ENCODE measurements around the gene PCP4. TPM values are rescaled to one million over a fixed set of nuclear protein-coding genes. Genes with fewer than 3 reads are reported as not detected.

PCP4 gene
- total RNA-seq, 2 donors from 2014 or later = not detected

DNA sequence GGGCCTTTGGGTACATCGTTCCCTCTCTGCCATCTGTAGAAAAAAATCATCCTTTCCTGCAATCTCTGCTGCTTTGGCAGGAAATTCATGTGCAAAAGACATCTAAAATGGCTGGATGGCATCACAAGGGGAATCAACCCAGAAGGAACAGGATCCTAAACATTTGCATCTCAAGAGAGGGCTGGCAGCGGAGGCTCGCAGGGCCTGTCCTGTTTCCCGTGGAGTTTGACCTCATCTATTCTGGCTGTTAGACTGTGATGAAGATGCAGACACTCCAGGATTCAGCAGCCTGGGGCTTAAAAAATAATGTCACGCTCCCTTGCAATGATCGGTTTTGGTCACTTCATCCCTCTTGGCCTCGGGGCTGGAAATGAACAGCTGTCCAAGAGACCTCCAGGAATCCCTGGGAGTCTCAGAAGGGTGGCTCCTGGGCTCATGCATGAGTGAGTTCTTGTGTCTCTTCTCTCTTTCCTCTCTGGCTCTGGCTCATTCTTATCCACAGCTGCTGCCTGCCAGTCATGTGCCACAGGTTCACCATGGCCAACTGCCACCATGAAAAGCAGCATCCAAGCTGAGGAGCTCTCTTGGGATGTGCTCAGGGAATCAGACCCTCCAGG lies 16.1 kb upstream of the PCP4 start:
- no peak for ATAC-seq (replicated peaks)
- Mint-ChIP-seq H3K9me3 (peaks cover 11% of the 10 kb centered on the region), H3K27me3 (no peaks in the 10 kb centered on the region), H3K4me1 (no peaks in the 10 kb centered on the region), H3K36me3 (ENCODE audit: low read depth) (no peaks in the 10 kb centered on the region), H3K27ac (no peak overlapping the region), H3K4me3 (no peak overlapping the region)

DNA sequence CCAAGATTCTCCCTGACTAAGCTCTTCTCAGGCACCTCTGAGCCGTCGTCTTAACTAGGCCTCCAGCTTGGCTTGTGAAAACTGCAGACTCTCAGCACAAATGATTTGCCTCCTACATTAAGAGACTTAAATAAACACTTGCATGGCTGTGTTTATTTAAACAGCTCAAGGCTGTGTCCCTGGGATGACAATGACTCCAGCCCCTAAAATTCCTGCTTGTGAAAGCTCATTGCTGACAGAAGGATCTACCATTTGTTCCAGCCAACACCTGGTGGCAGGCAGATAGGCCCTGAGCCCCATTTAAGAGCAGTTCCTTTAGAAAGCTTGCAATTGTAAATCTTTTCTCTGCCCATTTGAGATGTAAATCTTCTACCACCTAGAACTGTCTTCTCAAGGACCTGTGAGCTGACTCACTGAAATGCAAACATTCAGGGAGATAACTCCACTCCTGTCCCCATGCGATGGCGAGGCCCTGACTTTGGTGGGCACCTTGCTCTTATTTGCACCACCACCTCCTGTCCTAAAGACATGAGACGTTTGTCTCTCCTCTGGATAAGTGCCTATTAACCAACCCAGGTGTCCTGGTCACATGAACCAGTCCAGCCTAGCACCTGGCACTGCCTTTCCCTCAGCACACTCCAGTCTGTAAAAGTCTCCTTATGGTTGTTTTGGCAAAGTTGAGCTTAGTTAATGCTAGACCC lies 15.1 kb upstream of the PCP4 start:
- ATAC-seq (replicated peaks) = no peak
- H3K4me3 Mint-ChIP-seq = no peak overlapping the region
- H3K9me3 Mint-ChIP-seq = peaks cover 15% of the 10 kb centered on the region
- no peaks in the 10 kb centered on the region for H3K4me1 Mint-ChIP-seq
- H3K27me3 Mint-ChIP-seq = no peaks in the 10 kb centered on the region
- no peak overlapping the region for H3K27ac Mint-ChIP-seq
- H3K36me3 Mint-ChIP-seq (ENCODE audit: low read depth) = no peaks in the 10 kb centered on the region

DNA sequence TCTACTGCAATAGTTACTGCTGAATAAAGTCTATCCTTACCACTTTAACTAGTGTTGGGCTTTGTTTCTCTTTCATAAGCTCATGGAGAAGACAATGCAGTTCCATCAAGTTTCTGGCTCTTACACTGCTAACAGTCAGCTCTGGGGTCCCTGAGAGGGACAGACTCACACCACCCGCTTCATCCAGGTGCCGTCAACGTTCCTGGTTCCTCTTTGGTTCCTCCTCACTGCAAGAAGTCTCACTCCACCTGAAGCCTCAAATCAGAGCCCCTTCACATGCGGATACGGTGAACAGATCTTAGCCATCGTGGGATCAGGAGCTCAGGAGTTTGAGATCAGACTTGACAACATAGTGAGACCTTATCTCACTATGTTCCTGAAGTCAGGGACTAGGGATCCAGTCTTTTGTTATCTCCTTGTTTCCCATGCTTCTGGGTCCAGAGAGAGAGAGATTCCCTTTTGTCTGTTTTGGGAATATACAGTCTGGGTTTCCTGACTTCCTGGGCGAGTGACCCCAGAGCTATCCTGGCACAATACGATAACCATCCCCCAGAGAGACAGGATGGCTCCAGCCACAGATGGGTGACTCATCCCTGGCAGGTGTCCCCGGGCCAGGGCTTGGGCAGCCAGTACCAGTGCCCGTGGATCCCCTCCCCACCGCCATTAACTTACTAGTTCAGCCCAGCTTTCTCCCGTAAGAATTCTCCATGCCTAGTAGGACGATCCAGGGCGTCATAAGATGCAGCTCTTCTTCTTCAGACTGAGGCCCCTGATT lies 14.3 kb upstream of the PCP4 start:
- Mint-ChIP-seq H3K9me3 (peaks cover 19% of the 10 kb centered on the region), H3K4me1 (no peaks in the 10 kb centered on the region), H3K4me3 (no peak overlapping the region), H3K27me3 (no peaks in the 10 kb centered on the region), H3K27ac (no peak overlapping the region), H3K36me3 (ENCODE audit: low read depth) (no peaks in the 10 kb centered on the region)
- no peak for ATAC-seq (replicated peaks)

DNA sequence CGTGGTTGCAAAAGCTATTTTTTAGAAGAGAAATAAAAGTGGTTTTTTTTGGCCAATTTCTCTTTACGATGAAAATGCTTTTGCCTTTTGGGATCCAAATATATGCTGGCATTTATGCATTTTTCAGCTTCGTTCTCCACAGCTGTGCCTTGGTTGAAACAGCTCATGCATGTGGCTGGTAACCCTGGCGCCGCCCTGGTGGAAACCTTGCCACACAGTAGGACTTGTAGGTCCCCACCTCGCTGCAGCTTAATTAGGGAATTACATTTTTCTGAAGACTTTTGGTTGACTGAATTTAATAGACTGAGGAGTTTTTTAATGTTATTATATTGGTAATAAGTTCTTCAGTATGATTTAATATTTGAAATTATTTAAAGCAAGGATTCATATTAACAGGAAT lies 12.7 kb upstream of the PCP4 start:
- Mint-ChIP-seq H3K9me3 (peaks cover 19% of the 10 kb centered on the region), H3K36me3 (ENCODE audit: low read depth) (no peaks in the 10 kb centered on the region), H3K4me3 (no peak overlapping the region), H3K4me1 (no peaks in the 10 kb centered on the region), H3K27me3 (no peaks in the 10 kb centered on the region), H3K27ac (no peak overlapping the region)
- no peak for ATAC-seq (replicated peaks)

DNA sequence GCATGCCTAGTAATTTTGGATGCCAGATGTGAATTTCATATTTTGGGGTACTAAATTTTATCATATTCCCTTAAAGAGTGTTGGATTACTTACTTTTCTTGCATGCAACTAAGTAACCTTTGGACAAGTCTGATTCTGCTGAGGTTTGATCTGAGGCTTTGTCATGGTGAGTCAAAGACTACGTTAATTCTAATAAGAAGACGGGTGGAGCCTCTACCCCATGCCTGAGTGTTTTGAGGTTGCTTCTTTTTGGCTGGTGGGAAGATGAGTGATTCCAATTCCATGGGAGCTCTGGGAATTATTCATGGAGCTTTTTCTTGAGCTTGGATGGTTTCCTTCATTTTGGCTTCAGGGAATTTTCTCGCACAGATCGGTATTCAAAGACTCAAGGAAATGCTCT lies 11.6 kb upstream of the PCP4 start:
- no peaks in the 10 kb centered on the region for H3K27me3 Mint-ChIP-seq
- no peak for ATAC-seq (replicated peaks)
- H3K27ac Mint-ChIP-seq = no peak overlapping the region
- H3K36me3 Mint-ChIP-seq (ENCODE audit: low read depth) = no peaks in the 10 kb centered on the region
- no peaks in the 10 kb centered on the region for H3K4me1 Mint-ChIP-seq
- H3K9me3 Mint-ChIP-seq = peaks cover 19% of the 10 kb centered on the region
- H3K4me3 Mint-ChIP-seq = no peak overlapping the region

DNA sequence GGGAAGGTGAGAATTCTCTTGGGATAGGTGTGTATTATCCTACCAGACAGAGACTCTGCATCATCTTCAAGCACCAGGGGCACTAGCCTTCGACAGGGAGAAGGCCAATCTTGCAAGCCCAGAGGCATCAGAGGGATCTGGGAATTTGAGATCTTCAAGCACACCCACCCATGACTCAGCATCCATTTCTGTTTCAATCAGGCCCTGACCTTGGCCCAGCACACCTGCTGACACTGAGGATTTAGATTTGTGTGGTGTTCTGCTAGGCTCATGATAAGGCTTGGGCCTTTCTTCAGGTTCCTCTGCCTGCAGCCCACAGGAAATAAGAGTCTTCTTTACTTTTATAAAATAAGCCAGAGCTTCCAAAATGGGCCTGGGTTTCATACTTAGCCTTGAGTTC lies 6.6 kb upstream of the PCP4 start:
- H3K4me3 Mint-ChIP-seq = no peak overlapping the region
- no peaks in the 10 kb centered on the region for H3K36me3 Mint-ChIP-seq (ENCODE audit: low read depth)
- no peak overlapping the region for H3K27ac Mint-ChIP-seq
- no peaks in the 10 kb centered on the region for H3K4me1 Mint-ChIP-seq
- no peaks in the 10 kb centered on the region for H3K27me3 Mint-ChIP-seq
- no peak for ATAC-seq (replicated peaks)
- H3K9me3 Mint-ChIP-seq = peaks cover 9% of the 10 kb centered on the region

DNA sequence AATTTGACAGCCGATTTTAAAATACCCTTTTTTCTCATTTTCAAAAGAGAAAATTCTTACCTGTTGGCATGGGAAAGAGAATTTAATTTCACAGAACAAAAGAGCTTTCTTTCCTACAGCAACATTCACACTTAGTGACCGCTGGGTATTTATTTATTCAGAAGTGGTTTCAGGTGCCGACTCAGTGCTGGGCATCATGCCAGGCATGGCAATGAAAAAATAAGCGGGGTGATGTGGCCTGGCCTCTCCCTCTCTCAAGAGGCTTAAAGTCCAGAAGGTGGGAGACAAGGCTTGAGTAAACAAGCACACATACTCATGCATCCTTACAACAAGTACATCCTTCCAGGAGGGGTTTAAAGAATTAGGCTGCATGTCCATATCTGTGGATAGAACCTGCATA lies 4.1 kb upstream of the PCP4 start:
- no peaks in the 10 kb centered on the region for H3K36me3 Mint-ChIP-seq (ENCODE audit: low read depth)
- no peak overlapping the region for H3K27ac Mint-ChIP-seq
- no peaks in the 10 kb centered on the region for H3K4me1 Mint-ChIP-seq
- peaks cover 7% of the 10 kb centered on the region for H3K27me3 Mint-ChIP-seq
- H3K4me3 Mint-ChIP-seq = no peak overlapping the region
- no peak for ATAC-seq (replicated peaks)
- no peaks in the 10 kb centered on the region for H3K9me3 Mint-ChIP-seq

DNA sequence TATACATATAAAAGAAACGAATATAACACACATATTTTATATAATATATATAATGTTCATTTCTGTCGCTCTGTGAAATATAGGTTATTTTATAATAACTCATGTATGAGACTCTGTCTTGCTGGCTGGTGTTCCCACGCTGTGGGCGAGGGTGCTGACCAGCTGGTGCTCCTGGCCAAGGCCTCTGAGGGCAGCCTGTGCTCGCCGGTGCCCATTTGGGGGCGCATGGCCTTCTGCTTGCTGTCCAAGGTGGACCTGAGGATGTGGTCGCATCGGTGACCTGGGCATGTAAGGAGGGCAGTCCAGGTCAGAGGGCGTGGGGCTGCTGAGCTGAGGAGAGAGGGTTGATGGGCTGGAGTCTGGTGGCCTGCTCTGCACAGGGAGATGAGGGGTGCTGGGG lies 1.1 kb upstream of the PCP4 start:
- no peaks in the 10 kb centered on the region for H3K4me1 Mint-ChIP-seq
- H3K36me3 Mint-ChIP-seq (ENCODE audit: low read depth) = no peaks in the 10 kb centered on the region
- H3K27me3 Mint-ChIP-seq = peaks cover 7% of the 10 kb centered on the region
- H3K4me3 Mint-ChIP-seq = no peak overlapping the region
- ATAC-seq (replicated peaks) = no peak
- H3K27ac Mint-ChIP-seq = no peak overlapping the region
- no peaks in the 10 kb centered on the region for H3K9me3 Mint-ChIP-seq

DNA sequence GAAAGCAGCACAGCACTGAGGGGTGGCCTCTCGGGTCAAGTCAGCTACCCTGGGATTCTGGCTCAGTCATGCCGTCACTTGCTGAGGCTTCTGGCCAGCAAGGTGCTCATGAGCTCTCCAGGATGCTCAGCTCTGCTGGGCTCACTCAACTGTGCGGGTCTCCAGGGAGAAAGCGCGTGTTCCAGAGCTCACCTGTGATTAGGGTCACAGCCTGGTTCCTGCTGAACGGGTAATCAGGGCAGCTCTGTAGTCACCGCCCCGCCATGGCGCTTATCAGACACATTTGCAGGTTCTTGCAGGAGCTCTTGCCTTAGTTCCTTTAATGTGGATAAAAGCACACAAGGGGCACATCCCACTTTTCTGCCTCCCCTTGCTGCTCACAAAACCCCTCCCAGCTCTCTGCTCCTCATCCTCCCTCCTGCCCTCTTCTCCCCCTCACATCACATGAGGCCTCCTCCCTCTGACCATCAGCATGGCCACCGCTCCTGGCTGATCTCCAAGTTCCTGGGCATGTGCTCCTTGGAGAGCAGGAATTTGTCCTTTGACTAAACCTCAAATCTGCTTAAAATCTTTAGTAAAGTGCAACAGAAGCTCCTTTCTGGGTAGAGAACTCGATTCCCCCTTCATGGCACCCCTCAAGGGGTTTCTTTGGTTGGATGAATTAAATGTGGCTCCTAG lies 2.0 kb downstream of the PCP4 start:
- Mint-ChIP-seq H3K27ac (no peak overlapping the region), H3K4me1 (no peaks in the 10 kb centered on the region), H3K4me3 (no peak overlapping the region), H3K36me3 (ENCODE audit: low read depth) (no peaks in the 10 kb centered on the region), H3K27me3 (peaks cover 7% of the 10 kb centered on the region), H3K9me3 (no peaks in the 10 kb centered on the region)
- ATAC-seq (replicated peaks) = no peak

DNA sequence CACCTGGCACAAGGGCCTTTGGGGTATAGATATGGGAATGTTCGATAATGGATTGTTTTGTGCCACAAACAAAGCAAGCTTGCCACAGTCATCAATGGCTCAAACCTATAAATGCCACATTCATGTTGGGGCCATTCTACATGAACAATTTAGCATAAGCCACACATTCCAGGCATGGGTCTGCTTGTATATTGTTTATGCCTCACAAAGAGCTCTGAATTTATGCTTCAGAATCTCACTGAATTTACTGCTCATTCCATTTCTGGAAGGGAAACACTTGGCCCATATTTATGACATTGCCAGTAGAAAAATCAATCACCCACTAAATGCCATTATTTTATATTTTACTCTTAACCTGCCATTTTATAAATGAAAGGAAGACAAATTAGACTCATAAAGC lies 6.4 kb downstream of the PCP4 start:
- H3K27me3 Mint-ChIP-seq = no peaks in the 10 kb centered on the region
- H3K27ac Mint-ChIP-seq = no peak overlapping the region
- no peaks in the 10 kb centered on the region for H3K4me1 Mint-ChIP-seq
- ATAC-seq (replicated peaks) = no peak
- H3K36me3 Mint-ChIP-seq (ENCODE audit: low read depth) = no peaks in the 10 kb centered on the region
- peaks cover 5% of the 10 kb centered on the region for H3K9me3 Mint-ChIP-seq
- no peak overlapping the region for H3K4me3 Mint-ChIP-seq

DNA sequence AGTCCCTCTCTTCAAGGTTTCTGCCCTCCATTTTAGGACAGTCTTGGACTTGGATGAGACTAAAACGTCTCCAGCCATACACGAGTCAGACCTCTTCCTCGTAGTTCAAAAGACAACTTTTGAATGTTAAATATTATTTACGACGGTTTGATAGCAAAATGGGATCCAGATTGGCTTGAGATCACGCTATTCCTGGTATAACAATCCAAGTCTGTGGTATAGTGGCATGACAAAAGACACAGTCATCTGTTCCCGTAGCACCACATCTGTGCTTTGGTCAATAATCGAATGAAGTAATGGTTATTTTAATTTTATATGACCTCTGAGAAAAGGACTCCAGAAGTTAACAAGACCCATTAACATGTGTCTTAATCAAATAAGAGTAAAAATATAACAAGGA lies 7.0 kb downstream of the PCP4 start:
- Mint-ChIP-seq H3K4me3 (no peak overlapping the region), H3K27me3 (no peaks in the 10 kb centered on the region), H3K27ac (no peak overlapping the region), H3K4me1 (no peaks in the 10 kb centered on the region), H3K9me3 (peaks cover 5% of the 10 kb centered on the region), H3K36me3 (ENCODE audit: low read depth) (no peaks in the 10 kb centered on the region)
- ATAC-seq (replicated peaks) = no peak

DNA sequence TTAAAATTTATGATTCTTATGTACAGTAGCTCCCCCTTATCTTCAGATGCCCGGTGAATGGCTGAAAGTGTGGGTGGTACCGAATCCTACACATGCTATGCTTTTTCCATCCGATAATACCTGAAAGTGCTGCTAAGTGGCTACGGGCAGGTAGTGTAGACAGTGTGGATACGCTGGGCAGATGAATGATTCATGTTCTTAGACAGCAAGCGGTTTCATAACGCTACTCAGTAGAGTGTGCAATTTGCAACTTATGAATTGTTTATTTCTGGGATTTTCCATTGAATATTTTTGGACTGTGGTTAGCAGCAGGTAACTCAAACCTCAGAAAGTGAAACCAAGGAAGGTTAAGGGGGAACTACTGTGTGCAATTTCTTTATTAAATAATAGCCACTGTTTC lies 7.5 kb downstream of the PCP4 start:
- H3K27me3 Mint-ChIP-seq = no peaks in the 10 kb centered on the region
- no peak overlapping the region for H3K4me3 Mint-ChIP-seq
- H3K4me1 Mint-ChIP-seq = no peaks in the 10 kb centered on the region
- ATAC-seq (replicated peaks) = no peak
- no peak overlapping the region for H3K27ac Mint-ChIP-seq
- no peaks in the 10 kb centered on the region for H3K36me3 Mint-ChIP-seq (ENCODE audit: low read depth)
- H3K9me3 Mint-ChIP-seq = peaks cover 5% of the 10 kb centered on the region

DNA sequence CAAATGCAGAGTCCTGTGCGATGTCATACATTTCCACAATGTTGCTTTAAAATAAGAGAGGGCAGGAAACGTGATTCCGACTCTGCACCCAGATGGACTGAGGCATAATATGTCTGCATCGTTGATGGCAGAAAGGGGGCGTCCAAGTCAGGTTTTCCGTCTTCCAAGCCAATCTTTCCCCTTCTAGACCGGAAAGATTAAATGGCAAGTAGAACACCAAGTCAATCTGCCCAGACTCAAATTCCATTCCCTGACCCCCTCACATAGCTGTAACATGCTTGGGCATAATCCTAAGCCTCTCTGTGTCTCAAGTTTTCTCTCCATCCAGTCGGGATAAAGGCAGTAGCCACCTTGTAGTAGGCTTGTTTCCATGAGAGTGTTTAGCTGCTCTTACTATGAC lies 14.4 kb downstream of the PCP4 start:
- Mint-ChIP-seq H3K9me3 (peaks cover 10% of the 10 kb centered on the region), H3K4me1 (no peaks in the 10 kb centered on the region), H3K4me3 (no peak overlapping the region), H3K27ac (no peak overlapping the region), H3K27me3 (no peaks in the 10 kb centered on the region), H3K36me3 (ENCODE audit: low read depth) (no peaks in the 10 kb centered on the region)
- no peak for ATAC-seq (replicated peaks)

DNA sequence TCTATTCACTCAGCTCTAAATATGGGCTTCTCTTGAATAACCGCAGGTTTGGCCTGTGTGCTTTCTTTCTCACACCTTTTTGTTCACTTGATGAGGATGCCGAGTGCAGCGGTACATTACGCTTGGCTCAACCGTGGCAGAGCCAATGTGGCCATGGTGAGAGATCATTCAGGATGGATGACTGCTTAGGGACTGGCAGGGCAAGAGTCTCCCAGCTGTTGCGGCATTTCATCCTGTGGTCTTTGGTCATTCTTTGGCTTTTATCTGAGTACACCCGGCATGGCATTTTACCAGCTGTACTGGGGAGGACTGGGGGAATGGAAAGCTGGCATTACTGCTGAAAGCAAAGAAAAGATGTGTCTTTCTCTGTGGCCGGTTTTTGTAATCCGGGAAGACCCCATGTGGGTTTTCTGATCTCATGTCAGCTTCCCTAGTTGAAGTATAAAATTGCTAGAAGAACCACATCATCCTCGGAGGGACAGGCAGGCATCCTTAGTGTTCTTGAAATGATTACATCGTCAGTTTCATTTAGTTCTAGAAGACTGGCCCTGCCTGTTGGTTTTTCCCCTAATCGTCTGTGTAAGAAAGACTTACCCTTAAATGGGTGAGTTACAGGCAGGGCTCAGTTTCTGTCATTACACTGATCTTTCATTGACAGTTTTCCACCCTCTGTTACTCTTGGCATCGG lies 15.1 kb downstream of the PCP4 start:
- no peak overlapping the region for H3K27ac Mint-ChIP-seq
- no peak for ATAC-seq (replicated peaks)
- no peaks in the 10 kb centered on the region for H3K4me1 Mint-ChIP-seq
- H3K36me3 Mint-ChIP-seq (ENCODE audit: low read depth) = no peaks in the 10 kb centered on the region
- peaks cover 10% of the 10 kb centered on the region for H3K9me3 Mint-ChIP-seq
- H3K27me3 Mint-ChIP-seq = no peaks in the 10 kb centered on the region
- H3K4me3 Mint-ChIP-seq = no peak overlapping the region
